ENCODE data around the gene AKAIN1. TPM values are rescaled to one million over a fixed set of nuclear protein-coding genes. Genes with fewer than 3 reads are reported as not detected.

The AKAIN1 gene
- total RNA-seq, 1 donor from 2014 or later: not detected

DNA sequence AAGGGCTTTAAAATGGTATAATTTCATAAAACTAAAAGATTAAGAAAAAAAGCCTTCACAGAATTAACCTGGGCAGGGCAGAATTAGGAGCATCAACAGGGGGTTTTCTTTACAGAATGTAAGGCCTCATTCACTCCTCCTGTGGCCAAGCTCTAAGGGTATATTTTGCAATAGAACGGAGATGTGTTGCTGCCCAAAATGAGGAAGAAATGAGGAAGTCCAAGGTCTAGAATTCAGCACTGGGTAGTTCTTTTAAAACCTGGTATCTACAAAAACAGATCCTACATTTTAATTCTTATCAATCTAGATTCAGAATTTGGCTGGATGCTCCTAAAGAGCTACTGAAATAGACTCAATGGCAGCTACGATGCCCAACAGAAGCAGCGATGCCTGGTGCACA, 101.8 kb downstream of the AKAIN1 start:
- no peak for DNase-seq (ENCODE audit: low read depth, low spot score)

DNA sequence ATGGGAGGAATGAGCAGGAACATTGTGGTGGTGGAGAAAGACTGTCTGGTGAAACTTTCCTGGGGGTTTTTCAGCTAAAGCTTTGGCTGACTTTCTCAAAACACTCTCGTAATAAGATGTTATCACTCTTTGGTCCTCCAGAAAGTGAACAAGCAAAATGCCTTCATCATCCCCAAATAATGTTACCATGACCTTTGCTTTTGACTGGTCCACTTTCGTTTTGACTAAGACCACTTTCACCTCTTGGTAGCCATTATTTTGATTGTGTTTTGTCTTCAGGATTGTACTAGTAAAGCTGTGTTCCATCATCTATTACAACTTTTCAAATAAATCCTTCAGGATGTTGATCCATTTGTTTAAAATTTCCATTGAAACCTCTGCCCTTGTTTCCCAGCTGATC, 103.2 kb downstream of the AKAIN1 start:
- no peak for DNase-seq (ENCODE audit: low read depth, low spot score)

Other genes starting within 250 kb of the AKAIN1 start
- 12.0 and 12.6 TPM in 2 replicates for gene ZBTB14, start 98.5 kb upstream of the AKAIN1 start, total RNA-seq